Skeletal muscle satellite cell (primary cell): ENCODE data around the gene SEMA6D.

Source experiments
- H3K27me3 ChIP-seq: 2 replicates; pipeline ENCODE4 v1.7.0; 2013; ENCODE audit warnings: low read length; ENCODE audit not compliant: control insufficient read depth, insufficient read depth
- H3K36me3 ChIP-seq: 2 replicates; pipeline ENCODE4 v1.7.0; 2013; ENCODE audit warnings: mild to moderate bottlenecking, control low read depth, low read length; ENCODE audit not compliant: insufficient read depth
- H3K4me1 ChIP-seq: 2 replicates; pipeline ENCODE4 v1.7.0; 2013; ENCODE audit warnings: low read length; ENCODE audit not compliant: control insufficient read depth, insufficient read depth
- H3K4me2 ChIP-seq: 2 replicates; pipeline ENCODE4 v1.7.0; 2013; ENCODE audit warnings: mild to moderate bottlenecking, low read length
- H3K4me3 ChIP-seq: 2 replicates; pipeline ENCODE4 v1.7.0; 2013; ENCODE audit warnings: low read length
- H3K9ac ChIP-seq: 2 replicates; pipeline ENCODE4 v1.7.0; 2013; ENCODE audit warnings: mild to moderate bottlenecking, low read depth, low read length, moderate library complexity
- H3K9me3 ChIP-seq: replicated peaks from 2 replicates; pipeline ENCODE4 v1.7.0; 2013; ENCODE audit warnings: mild to moderate bottlenecking, control low read depth, low read length

The SEMA6D gene

GRCh38 chr15:47813748-47814384, 96.6 kb downstream of the SEMA6D start:
- Histone ChIP-seq H3K4me3 (no peak overlapping the region), H3K4me2 (no peak overlapping the region), H3K36me3 (no peaks in the 10 kb centered on the region), H3K27me3 (peaks cover 4% of the 10 kb centered on the region), H3K9me3 (no peaks in the 10 kb centered on the region), H3K4me1 (no peaks in the 10 kb centered on the region), H3K9ac (no peak overlapping the region)

DNA sequence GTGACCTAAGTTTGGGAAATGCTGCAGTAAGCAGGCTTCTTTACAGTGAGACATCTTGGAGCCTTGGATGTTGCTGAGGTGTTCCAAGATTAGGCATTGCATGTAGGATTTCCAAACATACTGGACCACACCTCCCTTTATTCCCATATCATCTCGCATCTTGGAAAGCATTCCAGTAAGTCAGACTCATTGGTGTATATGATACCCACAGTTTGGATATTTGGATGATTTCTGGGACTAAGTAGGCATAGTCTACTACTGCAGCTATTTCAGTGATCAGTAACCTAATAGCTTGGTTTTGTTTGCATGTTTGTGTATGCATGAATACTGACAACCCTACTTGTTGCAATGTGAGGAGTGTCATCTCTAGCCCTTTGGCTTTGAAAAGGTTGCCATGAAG, 97.3 kb downstream of the SEMA6D start:
- Histone ChIP-seq H3K9ac (no peak overlapping the region), H3K9me3 (no peaks in the 10 kb centered on the region), H3K4me2 (no peak overlapping the region), H3K36me3 (no peaks in the 10 kb centered on the region), H3K4me1 (no peaks in the 10 kb centered on the region), H3K4me3 (no peak overlapping the region), H3K27me3 (peaks cover 4% of the 10 kb centered on the region)

DNA sequence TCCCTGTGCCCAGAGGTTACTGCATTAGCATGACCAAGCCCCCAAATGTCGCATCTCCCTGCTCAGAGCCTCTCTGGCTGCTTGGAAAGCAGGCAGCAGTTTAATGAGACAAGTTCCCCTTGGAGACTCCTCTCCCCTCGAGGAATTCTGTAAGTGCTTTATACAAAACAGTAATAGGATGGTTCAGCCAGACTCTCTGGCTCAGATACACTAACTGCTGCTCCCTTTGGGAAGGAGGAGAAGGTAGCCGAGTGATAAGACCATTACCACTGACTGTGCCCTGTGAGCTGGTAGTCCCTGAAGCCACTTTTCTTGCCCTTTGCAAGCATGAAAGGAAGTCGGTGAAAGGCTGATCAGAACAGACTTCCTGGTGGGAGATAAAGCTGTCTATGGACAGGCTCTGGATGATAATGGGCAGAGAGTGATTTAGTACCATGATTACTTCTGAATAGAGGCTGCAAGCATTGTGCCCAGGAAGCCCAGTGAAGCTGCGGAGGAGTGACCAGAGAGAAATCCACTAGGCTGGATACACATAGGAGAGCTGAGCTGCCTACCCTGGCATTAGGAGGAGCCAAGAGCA, 100.8 kb downstream of the SEMA6D start:
- no peaks in the 10 kb centered on the region for H3K9me3 ChIP-seq
- no peak overlapping the region for H3K4me3 ChIP-seq
- no peaks in the 10 kb centered on the region for H3K4me1 ChIP-seq
- no peak overlapping the region for H3K9ac ChIP-seq
- H3K27me3 ChIP-seq = peaks cover 4% of the 10 kb centered on the region
- H3K36me3 ChIP-seq = no peaks in the 10 kb centered on the region
- no peak overlapping the region for H3K4me2 ChIP-seq

- Histone ChIP-seq H3K4me2 (no peak overlapping the region), H3K27me3 (peaks cover 4% of the 10 kb centered on the region), H3K36me3 (no peaks in the 10 kb centered on the region), H3K9me3 (no peaks in the 10 kb centered on the region), H3K9ac (no peak overlapping the region), H3K4me3 (no peak overlapping the region), H3K4me1 (no peaks in the 10 kb centered on the region)
Measured at GRCh38 chr15:47819158-47819557, 101.9 kb downstream of the SEMA6D start.

GRCh38 chr15:47820057-47820746, 102.9 kb downstream of the SEMA6D start:
- no peaks in the 10 kb centered on the region for H3K9me3 ChIP-seq
- no peak overlapping the region for H3K9ac ChIP-seq
- H3K36me3 ChIP-seq = no peaks in the 10 kb centered on the region
- no peak overlapping the region for H3K4me2 ChIP-seq
- H3K4me1 ChIP-seq = no peaks in the 10 kb centered on the region
- H3K4me3 ChIP-seq = no peak overlapping the region
- peaks cover 4% of the 10 kb centered on the region for H3K27me3 ChIP-seq

GRCh38 chr15:47820747-47821319, 103.5 kb downstream of the SEMA6D start:
- Histone ChIP-seq H3K4me2 (no peak overlapping the region), H3K4me1 (no peaks in the 10 kb centered on the region), H3K9ac (no peak overlapping the region), H3K36me3 (no peaks in the 10 kb centered on the region), H3K9me3 (no peaks in the 10 kb centered on the region), H3K27me3 (peaks cover 4% of the 10 kb centered on the region), H3K4me3 (no peak overlapping the region)

DNA sequence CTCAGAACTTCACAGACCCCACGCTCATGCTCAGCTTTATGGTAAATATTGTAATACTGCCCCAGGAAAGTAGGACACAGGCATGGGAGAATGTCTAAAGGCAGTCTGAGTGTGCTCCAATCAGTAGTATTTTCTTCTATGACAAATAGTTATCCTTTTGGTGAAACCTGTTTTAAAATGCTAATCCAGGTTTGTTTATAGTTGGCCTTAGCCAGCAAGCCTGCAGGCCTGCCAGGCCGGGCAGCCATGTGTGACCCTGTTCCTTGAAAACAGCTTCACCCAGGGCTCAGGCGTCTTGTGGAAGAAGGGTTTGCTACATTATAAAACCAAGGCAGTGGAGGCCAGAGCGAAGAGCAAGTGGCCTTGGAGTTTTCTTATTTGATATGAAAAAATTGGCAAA, 104.7 kb downstream of the SEMA6D start:
- H3K9me3 ChIP-seq = no peaks in the 10 kb centered on the region
- no peak overlapping the region for H3K9ac ChIP-seq
- no peaks in the 10 kb centered on the region for H3K36me3 ChIP-seq
- peaks cover 4% of the 10 kb centered on the region for H3K27me3 ChIP-seq
- H3K4me3 ChIP-seq = no peak overlapping the region
- H3K4me2 ChIP-seq = no peak overlapping the region
- H3K4me1 ChIP-seq = no peaks in the 10 kb centered on the region
